Panc1 (cell line): Measurements from ENCODE around the gene ZKSCAN1. TPM values are rescaled to one million over a fixed set of nuclear protein-coding genes. Genes with fewer than 3 reads are reported as not detected.

ENCODE experiments used
- ATAC-seq: fragments of 200-7000 bp; cut with Tn5 transposase; 2 replicates; pipeline ENCODE4 v1.9.1; 2020; ENCODE audit warnings: mild to moderate bottlenecking, moderate library complexity
- BruUV-seq: library from RNA; stranded (reverse); fragments of 400-500 nt; replicated peaks from 2 replicates; lab custom pipeline; 2021; lab: Mats Ljungman, UMichigan
- CTCF ChIA-PET: fragments of 300-600 bp; sonication (Branson Sonifier 250); formaldehyde crosslinking; loops from one replicate; lab custom pipeline; 2022; ENCODE audit warnings: antibody characterized with exemption; lab: Charles Lee
- POLR2A ChIA-PET: fragments of 300-600 bp; sonication (Branson Sonifier 250); formaldehyde crosslinking; loops from one replicate; lab custom pipeline; 2022; ENCODE audit warnings: antibody characterized with exemption; lab: Charles Lee
- DNase-seq: peaks from one replicate; pipeline ENCODE4 v3.0.0-alpha.2; 2010; ENCODE audit warnings: low read depth, low spot score
- H3K27ac ChIP-seq: 2 replicates; pipeline ENCODE4 v1.5.1; 2011; ENCODE audit warnings: mild to moderate bottlenecking, low read length, inconsistent platforms
- H3K27me3 ChIP-seq: fragments of 200-500 bp; sonication (Bioruptor generic); 2 replicates; pipeline ENCODE4 v1.6.0; 2014; ENCODE audit warnings: low read length, inconsistent platforms; ENCODE audit not compliant: control insufficient read depth, insufficient read depth
- H3K36me3 ChIP-seq: fragments of 200-500 bp; sonication (Bioruptor generic); 2 replicates; pipeline ENCODE4 v1.5.1; 2014; ENCODE audit warnings: inconsistent platforms, mild to moderate bottlenecking, low read length, moderate library complexity; ENCODE audit not compliant: control insufficient read depth, insufficient read depth
- H3K4me1 ChIP-seq: 2 replicates; pipeline ENCODE4 v1.5.1; 2011; ENCODE audit warnings: inconsistent platforms, mild to moderate bottlenecking, low read length, moderate library complexity; ENCODE audit not compliant: control insufficient read depth, insufficient read depth
- H3K4me3 ChIP-seq, 2 experiments: 2 replicates each; pipeline ENCODE4 v1.5.1; 2011 to 2012; ENCODE audit warnings: low read depth in 2 of 2, low read length in 2 of 2, mild to moderate bottlenecking in 2 of 2, inconsistent platforms in 1 of 2, moderate library complexity in 1 of 2
- H3K9me3 ChIP-seq: fragments of 200-500 bp; sonication (Bioruptor generic); 2 replicates; pipeline ENCODE4 v1.5.1; 2014; ENCODE audit warnings: low read depth, mild to moderate bottlenecking, inconsistent platforms, low read length, moderate library complexity; ENCODE audit not compliant: control insufficient read depth, insufficient read depth
- TCF7L2 ChIP-seq: IDR thresholded peaks from 2 replicates; pipeline ENCODE4 v1.6.1; 2011; ENCODE audit warnings: mild to moderate bottlenecking, low read depth, low read length, inconsistent platforms
- in situ Hi-C: cut with HindIII; loops from 2 replicates; pipeline ENCODE4 v1.10.0; 2016; ENCODE audit warnings: low sequenced_read_pairs, low pct_unique_long_range_greater_than_20kb
- intact Hi-C: fragments of 100-400 bp; cut with micrococcal nuclease; formaldehyde crosslinking; loops from one replicate; pipeline ENCODE4 v1.10.0; 2022; ENCODE audit not compliant: unreplicated experiment
- total RNA-seq: library from RNA; stranded (reverse); gene quantifications from one replicate; pipeline ENCODE4 v1.2.1, GENCODE V29; 2021; ENCODE audit not compliant: unreplicated experiment
- TF ChIP-seq, protein P1 (sequence below), 2 experiments: IDR thresholded peaks; 2 replicates each; pipeline ENCODE4 v1.6.1; 2011 to 2012; ENCODE audit warnings: low read depth in 2 of 2, control low read depth in 1 of 2, low read length in 1 of 2, mild to moderate bottlenecking in 1 of 2, moderate library complexity in 1 of 2; ENCODE audit not compliant: insufficient read depth in 1 of 2
- TF ChIP-seq, protein P2 (sequence below): fragments of 450-650 bp; IDR thresholded peaks from 2 replicates; pipeline ENCODE4 v1.5.1; 2017; ENCODE audit warnings: mild to moderate bottlenecking

Gene ZKSCAN1
- total RNA-seq, 1 experiment from 2014 or later = 55.5 TPM

DNA sequence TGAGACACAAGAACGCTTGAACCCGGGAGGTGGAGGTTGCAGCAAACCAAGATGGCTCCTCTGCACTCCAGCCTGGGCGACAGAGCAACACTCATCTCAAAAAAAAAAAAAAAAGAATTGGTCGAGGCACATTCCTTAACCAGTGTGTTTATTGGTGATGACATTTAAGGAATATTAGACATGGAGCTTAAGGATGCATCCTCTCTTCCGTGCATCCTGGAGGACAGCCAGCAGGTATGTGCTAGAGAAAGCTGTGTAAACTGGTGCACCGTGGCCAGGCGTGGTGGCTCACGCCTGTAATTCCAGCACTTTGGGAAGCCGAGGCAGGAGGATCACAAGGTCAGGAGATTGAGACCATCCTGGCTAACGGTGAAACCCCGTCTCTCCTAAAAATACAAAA lies 11.8 kb downstream of the ZKSCAN1 start:
- Histone ChIP-seq H3K4me3 (no peak overlapping the region), H3K9me3 (no peaks in the 10 kb centered on the region), H3K4me1 (no peaks in the 10 kb centered on the region), H3K27me3 (no peaks in the 10 kb centered on the region), H3K27ac (no peak overlapping the region), H3K36me3 (peaks cover 13% of the 10 kb centered on the region)
- CTCF ChIA-PET = no interaction called here
- in situ Hi-C loops (no loop called here), intact Hi-C loops (no loop called here)
- ATAC-seq (no peak), DNase-seq (no peak)
- POLR2A ChIA-PET = no interaction called here
- BruUV-seq = no TSS peak
- TF ChIP-seq TCF7L2 = no peak
- TF ChIP-seq, protein P1, sequence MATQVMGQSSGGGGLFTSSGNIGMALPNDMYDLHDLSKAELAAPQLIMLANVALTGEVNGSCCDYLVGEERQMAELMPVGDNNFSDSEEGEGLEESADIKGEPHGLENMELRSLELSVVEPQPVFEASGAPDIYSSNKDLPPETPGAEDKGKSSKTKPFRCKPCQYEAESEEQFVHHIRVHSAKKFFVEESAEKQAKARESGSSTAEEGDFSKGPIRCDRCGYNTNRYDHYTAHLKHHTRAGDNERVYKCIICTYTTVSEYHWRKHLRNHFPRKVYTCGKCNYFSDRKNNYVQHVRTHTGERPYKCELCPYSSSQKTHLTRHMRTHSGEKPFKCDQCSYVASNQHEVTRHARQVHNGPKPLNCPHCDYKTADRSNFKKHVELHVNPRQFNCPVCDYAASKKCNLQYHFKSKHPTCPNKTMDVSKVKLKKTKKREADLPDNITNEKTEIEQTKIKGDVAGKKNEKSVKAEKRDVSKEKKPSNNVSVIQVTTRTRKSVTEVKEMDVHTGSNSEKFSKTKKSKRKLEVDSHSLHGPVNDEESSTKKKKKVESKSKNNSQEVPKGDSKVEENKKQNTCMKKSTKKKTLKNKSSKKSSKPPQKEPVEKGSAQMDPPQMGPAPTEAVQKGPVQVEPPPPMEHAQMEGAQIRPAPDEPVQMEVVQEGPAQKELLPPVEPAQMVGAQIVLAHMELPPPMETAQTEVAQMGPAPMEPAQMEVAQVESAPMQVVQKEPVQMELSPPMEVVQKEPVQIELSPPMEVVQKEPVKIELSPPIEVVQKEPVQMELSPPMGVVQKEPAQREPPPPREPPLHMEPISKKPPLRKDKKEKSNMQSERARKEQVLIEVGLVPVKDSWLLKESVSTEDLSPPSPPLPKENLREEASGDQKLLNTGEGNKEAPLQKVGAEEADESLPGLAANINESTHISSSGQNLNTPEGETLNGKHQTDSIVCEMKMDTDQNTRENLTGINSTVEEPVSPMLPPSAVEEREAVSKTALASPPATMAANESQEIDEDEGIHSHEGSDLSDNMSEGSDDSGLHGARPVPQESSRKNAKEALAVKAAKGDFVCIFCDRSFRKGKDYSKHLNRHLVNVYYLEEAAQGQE (IDR thresholded peaks at IDR 0.05; ENCODE audit: insufficient read depth in 1 of 2, low read depth in 2 of 2, low read length in 1 of 2) = no peak

DNA sequence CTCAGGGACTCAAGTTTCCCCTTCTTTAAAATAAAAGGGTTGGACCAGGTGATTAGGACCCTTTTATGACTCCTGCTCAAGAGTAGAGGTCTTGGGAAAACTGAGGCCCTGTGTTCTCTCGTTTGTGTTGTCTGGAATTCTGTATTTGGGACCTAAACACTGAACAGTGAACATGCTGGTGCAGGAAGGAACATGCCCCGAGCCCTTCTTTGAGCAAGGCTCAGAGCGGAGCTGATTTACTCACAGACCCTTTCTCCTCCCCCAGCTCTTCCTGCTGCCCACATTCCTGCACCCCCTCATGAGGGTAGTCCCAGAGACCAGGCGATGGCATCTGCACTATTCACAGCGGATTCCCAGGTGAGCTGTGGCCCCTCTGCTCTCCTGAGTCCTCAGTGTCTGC lies 14.2 kb downstream of the ZKSCAN1 start:
- H3K4me1 ChIP-seq = no peaks in the 10 kb centered on the region
- H3K9me3 ChIP-seq = peaks cover 13% of the 10 kb centered on the region; the same call in 1 of the 2 replicates
- H3K27ac ChIP-seq = no peak overlapping the region
- no peak overlapping the region for H3K4me3 ChIP-seq
- TF ChIP-seq TCF7L2 = no peak
- TF ChIP-seq, protein P1 (IDR thresholded peaks at IDR 0.05; ENCODE audit: insufficient read depth in 1 of 2, low read depth in 2 of 2, low read length in 1 of 2) = no peak
- TF ChIP-seq, protein P2, sequence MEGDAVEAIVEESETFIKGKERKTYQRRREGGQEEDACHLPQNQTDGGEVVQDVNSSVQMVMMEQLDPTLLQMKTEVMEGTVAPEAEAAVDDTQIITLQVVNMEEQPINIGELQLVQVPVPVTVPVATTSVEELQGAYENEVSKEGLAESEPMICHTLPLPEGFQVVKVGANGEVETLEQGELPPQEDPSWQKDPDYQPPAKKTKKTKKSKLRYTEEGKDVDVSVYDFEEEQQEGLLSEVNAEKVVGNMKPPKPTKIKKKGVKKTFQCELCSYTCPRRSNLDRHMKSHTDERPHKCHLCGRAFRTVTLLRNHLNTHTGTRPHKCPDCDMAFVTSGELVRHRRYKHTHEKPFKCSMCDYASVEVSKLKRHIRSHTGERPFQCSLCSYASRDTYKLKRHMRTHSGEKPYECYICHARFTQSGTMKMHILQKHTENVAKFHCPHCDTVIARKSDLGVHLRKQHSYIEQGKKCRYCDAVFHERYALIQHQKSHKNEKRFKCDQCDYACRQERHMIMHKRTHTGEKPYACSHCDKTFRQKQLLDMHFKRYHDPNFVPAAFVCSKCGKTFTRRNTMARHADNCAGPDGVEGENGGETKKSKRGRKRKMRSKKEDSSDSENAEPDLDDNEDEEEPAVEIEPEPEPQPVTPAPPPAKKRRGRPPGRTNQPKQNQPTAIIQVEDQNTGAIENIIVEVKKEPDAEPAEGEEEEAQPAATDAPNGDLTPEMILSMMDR = no peak
- no TSS peak for BruUV-seq
- in situ Hi-C loops = no loop called here
- intact Hi-C loops = no loop called here
- no peaks in the 10 kb centered on the region for H3K27me3 ChIP-seq
- H3K36me3 ChIP-seq = peaks cover 11% of the 10 kb centered on the region
- CTCF ChIA-PET = interaction anchor here (0.6 kb wide), 1 partner anchor 32 kb away, joined by 4 read pairs; no protein-coding TSS in a partner anchor
- DNase-seq = no peak
- 0 out of 2 replicates have a peak, but pooled peaks have one; percentile 42 for ATAC-seq
- POLR2A ChIA-PET = interaction anchor here (0.6 kb wide), 1 partner anchor 28 kb away, joined by 3 read pairs; no protein-coding TSS in a partner anchor
